Calu3 (cell line): ENCODE data around the gene MDK. TPM values are rescaled to one million over a fixed set of nuclear protein-coding genes. Genes with fewer than 3 reads are reported as not detected.

Experiments used
- BruUV-seq: library from RNA; stranded (reverse); fragments of 400-500 nt; replicated peaks from 2 replicates; lab custom pipeline; 2021; lab: Mats Ljungman, UMichigan
- CTCF ChIA-PET: fragments of 300-600 bp; sonication (Branson Sonifier 250); formaldehyde crosslinking; loops from one replicate; lab custom pipeline; 2022; ENCODE audit warnings: antibody characterized with exemption; lab: Charles Lee
- DNase-seq: peaks from one replicate; pipeline ENCODE4 v3.0.0; 2022
- H3K27ac Mint-ChIP-seq: one replicate; pipeline ENCODE4 v1.8.0; 2022; ENCODE audit warnings: mixed read lengths; ENCODE audit not compliant: unreplicated experiment
- H3K27me3 Mint-ChIP-seq: one replicate; pipeline ENCODE4 v1.8.0; 2022; ENCODE audit warnings: mixed read lengths; ENCODE audit not compliant: unreplicated experiment
- H3K36me3 Mint-ChIP-seq: one replicate; pipeline ENCODE4 v1.8.0; 2022; ENCODE audit warnings: mild to moderate bottlenecking, moderate library complexity, mixed read lengths; ENCODE audit not compliant: insufficient read depth, unreplicated experiment
- H3K4me1 Mint-ChIP-seq: one replicate; pipeline ENCODE4 v1.8.0; 2022; ENCODE audit warnings: mild to moderate bottlenecking, low read depth, mixed read lengths; ENCODE audit not compliant: unreplicated experiment
- H3K4me3 Mint-ChIP-seq: one replicate; pipeline ENCODE4 v1.8.0; 2022; ENCODE audit warnings: mild to moderate bottlenecking, low read depth, moderate library complexity, mixed read lengths; ENCODE audit not compliant: unreplicated experiment
- H3K9me3 Mint-ChIP-seq: one replicate; pipeline ENCODE4 v1.8.0; 2022; ENCODE audit warnings: low read depth, mixed read lengths; ENCODE audit not compliant: unreplicated experiment
- CTCF ChIP-seq: fragments of 200-600 bp; IDR thresholded peaks from one replicate; pipeline ENCODE4 v1.8.0; 2022; ENCODE audit warnings: antibody characterized with exemption; ENCODE audit not compliant: unreplicated experiment
- intact Hi-C: fragments of 100-400 bp; cut with micrococcal nuclease; formaldehyde crosslinking; loops from one replicate; pipeline ENCODE4 v1.10.0; 2022; ENCODE audit not compliant: unreplicated experiment
- total RNA-seq: library from RNA; stranded (reverse); gene quantifications from 2 replicates; pipeline ENCODE4 v1.2.3, GENCODE V29; 2022

Gene MDK
- total RNA-seq, 1 experiment from 2014 or later = 74.9 TPM

- no peak for DNase-seq
- H3K27ac Mint-ChIP-seq = no peak overlapping the region
- no peaks in the 10 kb centered on the region for H3K9me3 Mint-ChIP-seq
- CTCF ChIA-PET = interaction anchor here (0.6 kb wide), 1 partner anchor 9 kb away, joined by 3 read pairs; no protein-coding TSS in a partner anchor
- TF ChIP-seq CTCF = no peak
- peaks cover 7% of the 10 kb centered on the region for H3K4me1 Mint-ChIP-seq
- intact Hi-C loops = no loop called here
- peak overlapping the region; percentile 39 for H3K4me3 Mint-ChIP-seq
- peaks cover 91% of the 10 kb centered on the region for H3K27me3 Mint-ChIP-seq
- no TSS peak for BruUV-seq
- no peaks in the 10 kb centered on the region for H3K36me3 Mint-ChIP-seq
Observed at GRCh38 chr11:46333394-46333947, 48.0 kb upstream of the MDK start.

GRCh38 chr11:46334211-46334610, 47.3 kb upstream of the MDK start:
- Mint-ChIP-seq H3K27ac (no peak overlapping the region), H3K27me3 (peaks cover 95% of the 10 kb centered on the region), H3K4me3 (no peak overlapping the region), H3K9me3 (no peaks in the 10 kb centered on the region), H3K36me3 (no peaks in the 10 kb centered on the region), H3K4me1 (peaks cover 7% of the 10 kb centered on the region)
- no TSS peak for BruUV-seq
- TF ChIP-seq CTCF = no peak
- intact Hi-C loops = no loop called here
- CTCF ChIA-PET = no interaction called here
- no peak for DNase-seq

GRCh38 chr11:46335271-46335670, 46.2 kb upstream of the MDK start:
- Mint-ChIP-seq H3K27me3 (peaks cover 95% of the 10 kb centered on the region), H3K4me3 (no peak overlapping the region), H3K4me1 (peaks cover 7% of the 10 kb centered on the region), H3K36me3 (no peaks in the 10 kb centered on the region), H3K9me3 (no peaks in the 10 kb centered on the region), H3K27ac (no peak overlapping the region)
- TF ChIP-seq CTCF = no peak
- CTCF ChIA-PET = no interaction called here
- DNase-seq = no peak
- intact Hi-C loops = no loop called here
- BruUV-seq = no TSS peak

- intact Hi-C loops = no loop called here
Observed at GRCh38 chr11:46335890-46336562, 45.4 kb upstream of the MDK start.

More at GRCh38 chr11:46335890-46336562, 45.4 kb upstream of the MDK start:
- Mint-ChIP-seq H3K4me1 (peaks cover 7% of the 10 kb centered on the region), H3K27ac (no peak overlapping the region), H3K27me3 (peaks cover 95% of the 10 kb centered on the region), H3K36me3 (no peaks in the 10 kb centered on the region), H3K4me3 (no peak overlapping the region), H3K9me3 (no peaks in the 10 kb centered on the region)
- no peak for DNase-seq
- no TSS peak for BruUV-seq
- TF ChIP-seq CTCF = no peak
- CTCF ChIA-PET = no interaction called here
